SK-MEL-5 (cell line): ENCODE data around the gene TBC1D22A. TPM values are rescaled to one million over a fixed set of nuclear protein-coding genes. Genes with fewer than 3 reads are reported as not detected.

ENCODE experiments used
- DNase-seq: peaks from one replicate; pipeline ENCODE4 v3.0.0-alpha.2; 2016; ENCODE audit warnings: low read depth, low spot score
- in situ Hi-C: cut with HindIII; loops from 2 replicates; pipeline ENCODE4 v1.10.0; 2016; ENCODE audit warnings: low sequenced_read_pairs, high pct_unique_total_duplicates, low pct_unique_long_range_greater_than_20kb
- total RNA-seq: library from RNA; depleted of rRNA; stranded (reverse); fragments of >200 nt; shearing (Covaris generic); gene quantifications from 2 replicates; pipeline ENCODE4 v1.2.3, GENCODE V29; 2014

The TBC1D22A gene
- total RNA-seq, 1 experiment from 2014 or later: 14.4 TPM

DNA sequence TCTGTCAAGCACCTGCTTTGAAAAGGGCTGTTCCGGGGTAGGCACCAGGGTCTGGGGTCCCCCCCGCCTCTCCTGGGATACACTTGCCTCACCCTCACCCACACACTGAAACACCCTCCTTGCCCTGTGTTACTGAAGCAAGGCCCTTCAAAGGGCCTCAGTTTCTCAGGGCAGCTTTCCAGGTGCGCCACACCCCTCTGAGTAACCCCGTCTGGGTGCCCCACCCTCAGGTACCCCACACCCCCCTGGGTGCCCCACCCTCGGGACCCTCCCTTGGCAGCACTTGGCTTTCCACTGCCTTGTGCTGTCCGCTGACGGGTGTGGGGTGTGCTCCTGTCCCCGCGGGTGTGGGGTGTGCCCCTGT, 413.6 kb downstream of the TBC1D22A start:
- no peak for DNase-seq
- in situ Hi-C loops: no loop called here

DNA sequence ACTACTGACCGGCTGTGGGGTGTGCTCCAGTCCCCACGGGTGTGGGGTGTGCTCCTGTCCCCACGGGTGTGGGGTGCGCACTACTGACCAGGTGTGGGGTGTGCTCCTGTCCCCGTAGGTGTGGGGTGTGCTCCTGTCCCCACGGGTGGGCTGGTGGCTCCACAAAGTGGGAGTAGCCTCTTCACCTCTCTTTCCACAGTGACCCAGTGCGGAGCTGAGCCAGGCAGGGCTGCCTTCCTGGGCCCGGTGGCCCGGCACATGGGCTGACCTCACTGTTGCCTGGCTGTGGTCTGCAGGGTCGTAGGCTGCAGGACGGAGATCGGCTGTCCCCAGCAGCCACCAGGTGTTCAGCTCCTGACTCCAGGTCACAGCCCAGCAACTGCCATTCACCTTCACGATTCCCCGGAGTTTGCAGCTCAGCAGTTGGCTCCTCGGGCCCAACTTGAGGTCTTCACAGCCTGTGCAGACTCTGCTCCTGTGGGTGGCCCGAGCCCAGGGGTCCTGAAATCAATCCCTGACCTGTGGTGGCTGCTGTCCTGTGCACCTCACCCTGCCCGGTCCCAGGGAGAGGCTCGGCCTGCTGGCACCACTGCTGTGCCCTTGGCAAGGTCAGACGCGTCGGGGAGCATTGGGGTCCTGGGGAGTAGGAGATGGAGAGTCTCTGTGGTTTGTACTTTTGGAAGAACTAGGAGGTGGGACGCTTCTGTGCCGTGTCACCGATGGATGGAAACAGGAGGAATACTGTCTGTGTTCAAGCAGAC, 414.3 kb downstream of the TBC1D22A start:
- in situ Hi-C loops: no loop called here
- DNase-seq: no peak

DNA sequence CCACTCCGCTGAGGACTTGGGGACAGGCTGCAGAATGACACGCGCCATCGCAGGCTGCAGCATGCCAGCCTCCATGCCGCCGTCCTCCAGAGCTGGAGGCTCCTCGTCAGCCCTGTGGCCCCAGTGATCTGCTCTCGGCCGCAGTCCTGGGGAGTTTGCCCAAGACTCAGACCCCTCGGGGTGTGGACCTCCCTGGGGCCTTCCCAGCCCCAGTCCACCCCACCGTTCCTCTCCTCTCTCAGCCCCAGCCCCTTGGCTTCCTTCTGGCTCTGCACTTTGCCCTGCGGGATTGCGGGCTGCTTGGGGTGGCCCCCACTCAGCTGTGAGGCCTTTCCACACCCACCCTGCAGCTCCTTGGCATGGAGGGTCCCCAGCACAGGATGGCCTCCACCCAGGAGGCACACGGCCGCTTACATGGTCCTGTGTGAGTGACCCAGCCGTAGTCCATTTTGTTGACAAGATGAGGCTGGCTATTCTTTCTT, 414.9 kb downstream of the TBC1D22A start:
- in situ Hi-C loops: no loop called here
- DNase-seq: no peak

DNA sequence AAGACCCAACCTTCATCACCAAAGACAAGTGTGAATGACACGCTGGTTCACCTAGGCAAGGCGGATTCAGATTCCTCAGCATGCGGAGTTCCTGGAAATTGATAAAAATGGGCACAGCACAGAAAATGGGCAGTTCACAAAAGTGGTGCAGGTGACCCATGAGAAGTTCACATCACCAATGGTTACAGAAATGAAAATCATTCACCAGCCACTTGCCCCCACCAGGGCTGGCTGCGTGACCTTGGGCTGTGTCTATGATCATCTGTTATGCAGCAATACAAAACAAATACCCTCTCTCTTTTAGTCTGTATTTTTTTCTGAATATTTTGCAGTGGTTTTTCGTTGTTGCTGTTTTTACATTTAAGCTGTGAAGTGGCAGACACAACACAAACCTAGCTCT, 415.9 kb downstream of the TBC1D22A start:
- DNase-seq: no peak
- in situ Hi-C loops: no loop called here

DNA sequence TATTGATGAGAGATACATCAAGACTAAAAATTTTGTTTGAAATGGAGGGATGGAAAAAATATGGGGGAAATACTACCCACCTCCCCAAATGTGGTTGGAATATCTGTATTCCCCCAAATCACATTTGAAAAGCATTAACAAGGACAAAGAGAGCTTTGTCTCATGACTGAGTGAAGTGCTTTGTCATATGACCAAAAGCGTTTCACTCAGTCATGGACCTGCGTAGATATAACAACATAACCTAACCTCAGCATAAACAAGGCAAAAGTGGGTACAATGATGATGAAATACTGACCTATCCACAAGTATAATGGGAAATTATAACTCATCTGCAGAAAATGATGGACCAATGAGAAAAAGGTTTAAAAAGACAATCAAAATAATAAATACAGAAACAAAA, 418.3 kb downstream of the TBC1D22A start:
- in situ Hi-C loops: no loop called here
- DNase-seq: peak; percentile 82

DNA sequence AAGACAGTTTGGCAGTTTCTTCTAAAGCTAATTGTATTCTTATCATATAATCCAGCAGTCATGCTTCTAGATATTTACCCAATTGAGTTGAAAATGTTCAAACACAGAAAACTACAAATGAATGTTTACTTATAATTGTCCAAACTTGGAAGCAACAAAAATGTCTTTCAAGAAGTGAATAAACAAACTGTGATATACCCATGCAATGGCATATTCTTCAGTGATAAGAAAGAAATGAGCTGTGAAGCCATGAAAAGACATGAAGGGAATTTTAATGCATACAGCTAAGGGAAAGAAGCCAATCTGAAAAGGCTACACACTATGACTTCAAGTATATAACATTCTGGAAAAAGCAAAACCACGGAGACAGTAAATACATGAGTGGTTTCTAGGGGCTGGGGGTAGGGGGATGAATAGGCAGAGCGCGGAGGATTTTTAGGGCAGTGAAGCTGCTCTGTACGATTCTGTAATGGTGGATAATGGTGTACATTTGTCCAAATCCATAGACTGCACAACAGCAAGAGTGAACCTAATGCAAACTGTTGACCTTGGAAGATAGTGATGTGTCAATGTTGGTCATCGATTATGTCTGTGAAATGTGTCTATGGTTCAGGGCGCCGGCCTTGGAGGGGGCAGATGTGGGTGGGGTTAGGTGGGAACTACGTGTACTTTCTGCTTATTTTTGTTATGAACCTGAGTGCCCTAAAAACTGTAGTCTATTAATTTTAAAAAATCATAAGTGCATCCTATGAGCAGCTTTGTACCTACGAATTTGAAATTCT, 424.9 kb downstream of the TBC1D22A start:
- in situ Hi-C loops: no loop called here
- DNase-seq: no peak

DNA sequence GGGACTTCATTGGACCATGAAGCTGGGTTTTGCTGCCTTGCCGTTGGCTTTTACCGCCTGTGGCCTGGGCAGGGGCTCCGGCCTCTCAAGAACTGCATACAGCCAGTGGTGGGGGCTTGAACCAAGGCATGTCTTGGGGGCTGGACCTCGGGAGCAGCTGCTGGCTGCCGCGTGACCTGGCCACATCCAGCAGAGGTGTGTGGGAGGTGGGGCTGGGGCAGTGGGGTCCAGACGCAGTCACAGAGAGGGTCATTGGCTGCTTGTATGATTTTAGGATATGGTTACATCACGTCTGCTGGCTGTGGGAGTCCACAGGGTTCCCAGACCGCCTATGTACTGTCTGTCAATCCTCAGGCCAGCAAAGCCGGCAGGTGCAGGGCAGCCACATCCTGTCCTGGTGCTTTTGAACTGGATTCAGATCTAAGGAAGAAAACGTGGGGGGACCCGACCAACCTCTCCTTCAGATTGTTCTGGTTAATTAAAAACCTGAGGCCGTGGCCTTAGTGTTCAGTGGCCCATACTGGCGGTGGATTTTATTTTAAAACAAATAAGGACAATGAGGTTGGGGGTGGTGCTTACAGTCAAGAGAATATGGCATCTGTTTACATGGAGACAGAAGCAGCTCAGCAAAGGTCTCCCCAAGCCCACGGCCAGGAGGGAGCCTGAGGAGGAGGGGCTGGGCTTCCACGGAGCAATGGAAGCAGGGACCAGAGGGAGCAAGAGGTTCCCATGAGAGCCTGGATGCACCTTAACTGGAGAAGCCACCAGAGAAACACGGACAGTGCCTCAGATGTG, 426.0 kb downstream of the TBC1D22A start:
- in situ Hi-C loops: no loop called here
- DNase-seq: no peak

DNA sequence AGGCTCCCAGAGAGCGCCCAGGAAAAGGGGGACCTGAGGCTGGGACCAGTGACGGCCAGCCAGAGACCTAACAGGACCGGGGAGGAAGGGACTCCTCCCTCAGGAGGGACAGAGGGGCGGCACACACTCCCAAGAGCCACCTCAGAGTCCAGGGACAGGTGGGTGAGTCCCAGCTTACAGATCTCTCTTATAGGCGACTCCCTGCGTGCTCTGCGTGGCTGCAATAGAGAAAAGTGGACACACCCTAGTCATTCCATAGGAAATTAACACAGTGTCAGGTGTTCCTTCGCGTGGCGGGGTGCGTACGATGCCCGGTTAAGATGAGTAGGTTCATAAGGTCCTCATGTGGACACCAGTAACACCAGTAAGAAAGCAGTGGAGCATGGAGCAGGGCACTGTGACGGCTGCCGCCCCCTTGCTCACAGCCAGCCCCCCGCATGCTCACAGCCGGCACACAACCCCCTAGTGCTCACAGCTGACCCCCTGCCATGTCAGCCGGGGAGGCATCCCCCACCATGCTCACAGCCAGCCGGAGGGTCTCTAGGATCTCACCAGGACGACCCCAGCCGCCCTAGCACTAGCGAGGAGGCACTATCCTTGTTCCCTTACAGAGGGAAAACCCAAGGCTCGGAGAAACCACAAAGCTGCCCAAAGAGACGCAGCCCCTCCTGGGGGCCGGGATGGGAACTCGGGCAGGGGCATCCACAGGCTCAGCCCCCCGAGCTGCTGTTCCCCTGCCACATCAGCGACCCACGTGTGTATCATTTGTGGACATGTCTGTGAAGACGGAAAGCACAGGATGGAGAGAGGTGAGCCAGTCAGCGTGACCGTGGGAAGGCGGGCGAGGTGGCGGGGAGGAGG, 426.8 kb downstream of the TBC1D22A start:
- DNase-seq: no peak
- in situ Hi-C loops: no loop called here

DNA sequence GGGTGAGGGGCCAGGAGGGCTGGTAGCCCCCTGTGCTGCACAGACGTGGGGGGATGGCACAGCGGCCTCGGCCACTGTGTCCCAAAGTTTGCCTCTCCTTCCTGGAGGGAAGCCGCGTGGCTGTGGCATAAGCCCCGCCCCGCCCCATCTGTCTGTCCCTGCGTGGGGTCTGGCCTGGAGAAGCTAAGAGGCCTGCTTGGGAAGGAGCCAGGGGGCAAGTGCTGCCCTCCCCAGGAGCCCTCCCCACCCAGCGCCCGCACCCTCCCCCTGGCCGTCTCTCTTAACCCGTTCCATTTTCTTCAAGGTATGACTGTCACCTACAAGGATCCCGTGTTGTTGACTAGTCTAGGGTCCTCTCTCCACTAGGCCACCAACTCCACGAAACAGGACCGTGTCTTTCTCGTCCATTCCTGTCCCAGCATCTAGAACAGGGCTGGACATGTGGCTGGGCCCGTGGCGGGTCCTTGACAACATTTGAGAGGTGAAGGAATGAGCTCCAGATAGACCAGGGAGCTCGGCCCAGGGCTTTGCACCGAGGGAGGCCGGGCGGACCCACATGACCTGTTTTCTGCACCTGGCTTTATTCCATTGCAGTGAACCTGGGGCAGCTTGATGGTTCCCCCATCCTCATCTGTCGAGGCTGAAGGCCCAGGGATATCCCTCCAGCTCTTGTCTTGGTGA, 428.0 kb downstream of the TBC1D22A start:
- in situ Hi-C loops: no loop called here
- no peak for DNase-seq

DNA sequence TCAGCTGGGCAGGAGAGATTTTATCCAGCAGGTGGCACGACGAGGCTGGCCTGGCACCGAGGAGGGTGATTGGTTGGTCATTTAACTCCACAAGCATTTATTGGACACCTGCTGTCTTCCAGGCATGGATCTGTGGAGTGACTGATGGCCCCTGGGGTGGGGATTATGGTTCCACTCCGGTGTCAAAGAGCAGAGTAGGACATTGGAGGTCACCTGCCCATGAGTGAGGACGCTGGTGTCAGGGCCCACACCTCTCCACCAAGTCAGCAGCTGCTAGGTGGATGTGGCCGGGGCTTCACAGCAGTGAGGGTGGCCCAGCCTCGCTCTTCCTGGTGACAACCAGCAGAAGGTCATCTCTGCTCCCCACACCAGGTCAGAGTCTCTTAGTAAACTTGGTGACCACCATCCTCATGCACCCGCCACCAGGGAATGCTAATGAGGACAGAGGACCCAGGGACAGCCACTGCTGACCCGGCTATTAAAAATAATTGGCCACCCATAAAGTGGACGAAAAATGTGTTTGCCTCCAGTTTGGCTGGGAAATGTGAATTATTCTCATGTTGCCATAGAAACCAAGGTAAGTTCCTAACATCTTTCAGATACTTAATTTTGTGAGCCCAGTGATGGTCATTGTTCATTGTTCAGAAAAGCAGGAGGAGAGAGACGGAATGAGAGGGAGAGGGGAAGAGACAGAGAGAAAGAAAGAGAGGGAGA, 428.7 kb downstream of the TBC1D22A start:
- DNase-seq: no peak
- in situ Hi-C loops: no loop called here

DNA sequence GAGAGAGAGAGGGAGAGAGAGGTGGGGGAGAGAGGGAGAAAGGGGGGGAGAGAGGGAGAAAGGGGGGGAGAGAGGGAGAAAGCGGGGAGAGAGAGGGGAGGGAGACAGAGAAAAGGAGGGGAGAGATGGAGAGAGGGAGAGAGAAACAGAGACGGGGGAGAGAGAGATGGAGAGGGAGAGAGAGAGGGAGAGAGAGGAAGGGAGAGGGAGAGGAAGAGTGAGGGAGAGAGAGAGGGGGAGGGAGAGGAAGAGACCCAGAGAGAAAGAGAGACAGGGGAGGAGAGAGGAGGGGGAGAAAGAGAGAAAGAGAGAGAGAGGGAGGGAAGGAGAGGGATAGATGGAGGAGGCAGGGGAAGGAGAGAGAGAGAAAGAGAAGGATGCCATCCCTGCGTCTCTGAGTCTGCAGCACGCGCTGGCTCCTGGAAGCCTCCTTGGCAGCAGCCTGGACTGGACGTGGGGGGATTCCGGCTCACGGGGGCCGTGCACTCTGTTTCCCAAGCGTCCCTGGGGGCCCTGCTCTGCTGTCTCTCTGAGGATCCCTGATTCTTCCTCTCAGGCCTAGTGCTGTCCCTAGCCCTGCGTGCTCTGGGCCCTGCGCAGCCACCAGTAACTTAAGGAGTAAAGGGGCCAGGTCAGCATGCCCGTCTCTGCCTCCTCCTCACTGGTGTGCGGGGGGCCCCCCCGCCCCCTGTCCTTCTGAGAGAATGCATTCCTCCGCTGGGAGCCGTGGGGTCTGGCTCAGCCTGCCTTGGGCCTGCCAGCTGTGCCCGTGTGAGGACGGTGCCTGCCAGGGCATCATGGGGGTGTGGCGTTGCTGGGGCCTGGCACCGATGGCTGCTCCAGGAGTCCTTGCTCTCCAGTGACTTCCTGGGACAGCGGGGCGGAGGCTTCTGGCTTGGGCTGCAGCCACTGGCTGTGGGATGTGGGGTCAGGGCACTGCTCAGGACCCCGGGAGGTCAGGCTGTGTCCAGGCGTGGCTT, 429.5 kb downstream of the TBC1D22A start:
- no peak for DNase-seq
- in situ Hi-C loops: no loop called here

DNA sequence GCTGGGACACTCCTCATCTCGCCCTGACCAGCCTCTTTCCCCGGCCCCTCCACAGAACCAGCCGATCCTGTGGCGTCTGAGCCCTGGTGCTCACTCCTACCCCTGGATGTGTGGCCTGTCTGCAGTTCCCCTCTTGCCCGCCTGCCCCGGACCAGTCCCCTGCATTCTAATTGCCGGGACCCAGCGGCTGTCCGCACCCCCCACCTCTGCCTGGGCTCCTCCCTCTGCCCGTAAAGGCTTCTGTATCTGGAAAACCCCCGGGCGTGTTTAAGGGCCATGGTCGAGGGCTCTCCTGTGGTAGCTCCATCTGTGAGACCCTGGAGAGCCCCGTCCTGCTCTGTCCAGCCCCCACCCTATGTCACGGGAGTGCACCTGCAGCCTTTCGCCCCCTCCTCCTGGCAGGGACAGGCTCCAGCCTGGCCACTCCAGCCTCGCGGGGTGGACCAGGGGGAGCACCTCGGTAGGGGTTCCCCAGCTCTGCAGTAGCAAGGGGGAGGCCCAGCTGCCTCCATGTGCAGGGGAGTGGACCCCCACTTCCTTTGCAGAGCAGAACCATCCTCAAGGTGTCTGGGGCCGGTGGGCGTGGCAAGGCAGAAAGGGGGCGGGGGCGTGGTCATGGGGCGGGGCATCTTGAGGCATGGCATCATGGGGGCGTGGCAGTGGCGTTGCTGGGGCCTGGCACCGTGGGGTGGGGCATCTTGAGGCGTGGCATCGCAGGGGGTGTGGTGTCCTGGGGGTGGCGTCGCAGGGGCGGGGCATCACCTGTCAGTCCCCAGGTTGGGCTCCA, 430.4 kb downstream of the TBC1D22A start:
- in situ Hi-C loops: no loop called here
- DNase-seq: peak; percentile 68

DNA sequence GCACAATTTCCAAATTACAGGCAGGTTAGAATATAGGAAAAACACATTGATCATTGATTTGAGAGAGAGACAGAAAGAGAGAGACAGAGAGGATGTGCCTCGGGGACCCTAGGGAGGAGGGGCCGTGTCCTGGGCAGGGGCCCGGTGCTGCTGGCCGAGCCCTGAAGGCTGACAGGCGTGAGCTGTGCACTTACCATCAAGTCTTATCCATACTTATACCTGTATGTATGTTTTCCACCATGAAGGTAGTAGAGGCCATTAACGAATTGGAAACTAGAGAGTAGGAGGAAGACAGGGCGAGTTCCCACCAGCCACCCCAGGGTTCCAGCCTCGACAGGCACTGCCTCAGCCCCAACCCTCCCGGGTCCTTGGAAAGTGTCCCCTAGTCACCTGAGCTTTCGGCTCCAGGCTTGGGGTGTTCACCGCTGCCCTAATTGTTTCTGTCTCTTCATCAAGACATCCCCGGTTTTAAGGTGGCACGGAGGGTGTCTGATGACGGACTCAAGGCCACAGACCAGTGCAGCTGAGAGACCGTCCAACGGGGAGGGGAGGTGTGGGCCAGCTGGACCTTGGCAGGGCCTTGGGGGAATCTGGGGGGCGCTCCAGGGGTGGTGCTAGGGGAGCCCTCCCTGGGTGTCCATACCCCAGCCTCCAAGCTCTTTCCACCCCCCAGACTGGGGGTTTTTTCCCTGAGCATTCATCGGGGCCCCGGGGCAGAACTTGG, 431.3 kb downstream of the TBC1D22A start:
- DNase-seq: no peak
- in situ Hi-C loops: no loop called here
